VCaP (cell line): Measurements from ENCODE around the gene GTPBP4.
A peak's percentile ranks its signal among the peaks of the same experiment; 100 is the strongest.

ENCODE experiments used
- H3K27ac ChIP-seq: fragments of 450-650 bp; 2 replicates; pipeline ENCODE4 v1.5.1; 2017
- CTCF ChIP-seq: fragments of 450-650 bp; conservative IDR thresholded peaks from 2 replicates; pipeline ENCODE4 v1.5.1; 2017; ENCODE audit warnings: mild to moderate bottlenecking, moderate library complexity

GTPBP4 gene

GRCh38 chr10:947881-948280 lies 40.4 kb upstream of the GTPBP4 start:
- peak overlapping the region; percentile 65 for H3K27ac ChIP-seq
- no peak for TF ChIP-seq CTCF

- no peak overlapping the region for H3K27ac ChIP-seq
- TF ChIP-seq CTCF, result no peak
Measured at GRCh38 chr10:948347-948746, 39.9 kb upstream of the GTPBP4 start.

- TF ChIP-seq CTCF, result no peak
- no peak overlapping the region for H3K27ac ChIP-seq
Measured at GRCh38 chr10:949446-949845, 38.8 kb upstream of the GTPBP4 start.

GRCh38 chr10:953836-954235 lies 34.4 kb upstream of the GTPBP4 start:
- no peak for TF ChIP-seq CTCF
- no peak overlapping the region for H3K27ac ChIP-seq

GRCh38 chr10:954396-954795 lies 33.8 kb upstream of the GTPBP4 start:
- H3K27ac ChIP-seq, result no peak overlapping the region
- no peak for TF ChIP-seq CTCF

- H3K27ac ChIP-seq, result no peak overlapping the region
- no peak for TF ChIP-seq CTCF
Measured at GRCh38 chr10:955127-955819, 33.0 kb upstream of the GTPBP4 start.

- H3K27ac ChIP-seq, result no peak overlapping the region
- TF ChIP-seq CTCF, result no peak
Measured at GRCh38 chr10:955820-956217, 32.4 kb upstream of the GTPBP4 start.
